H54 (cell line): Measurements from ENCODE around the gene CCDC158.

Experiments used
- DNase-seq: peaks from one replicate; pipeline ENCODE4 v3.0.0; 2011; ENCODE audit warnings: low spot score, mixed read lengths; ENCODE audit not compliant: insufficient read length
- FAIRE-seq: peaks from 3 replicates; lab custom pipeline; 2011; peaks lifted over from hg19 to GRCh38; lab: Jason Lieb, UNC
- POLR2A ChIP-seq: IDR thresholded peaks from 2 replicates; pipeline ENCODE4 v1.6.1; 2011; ENCODE audit warnings: low read depth, mild to moderate bottlenecking, low read length

CCDC158 gene

DNA sequence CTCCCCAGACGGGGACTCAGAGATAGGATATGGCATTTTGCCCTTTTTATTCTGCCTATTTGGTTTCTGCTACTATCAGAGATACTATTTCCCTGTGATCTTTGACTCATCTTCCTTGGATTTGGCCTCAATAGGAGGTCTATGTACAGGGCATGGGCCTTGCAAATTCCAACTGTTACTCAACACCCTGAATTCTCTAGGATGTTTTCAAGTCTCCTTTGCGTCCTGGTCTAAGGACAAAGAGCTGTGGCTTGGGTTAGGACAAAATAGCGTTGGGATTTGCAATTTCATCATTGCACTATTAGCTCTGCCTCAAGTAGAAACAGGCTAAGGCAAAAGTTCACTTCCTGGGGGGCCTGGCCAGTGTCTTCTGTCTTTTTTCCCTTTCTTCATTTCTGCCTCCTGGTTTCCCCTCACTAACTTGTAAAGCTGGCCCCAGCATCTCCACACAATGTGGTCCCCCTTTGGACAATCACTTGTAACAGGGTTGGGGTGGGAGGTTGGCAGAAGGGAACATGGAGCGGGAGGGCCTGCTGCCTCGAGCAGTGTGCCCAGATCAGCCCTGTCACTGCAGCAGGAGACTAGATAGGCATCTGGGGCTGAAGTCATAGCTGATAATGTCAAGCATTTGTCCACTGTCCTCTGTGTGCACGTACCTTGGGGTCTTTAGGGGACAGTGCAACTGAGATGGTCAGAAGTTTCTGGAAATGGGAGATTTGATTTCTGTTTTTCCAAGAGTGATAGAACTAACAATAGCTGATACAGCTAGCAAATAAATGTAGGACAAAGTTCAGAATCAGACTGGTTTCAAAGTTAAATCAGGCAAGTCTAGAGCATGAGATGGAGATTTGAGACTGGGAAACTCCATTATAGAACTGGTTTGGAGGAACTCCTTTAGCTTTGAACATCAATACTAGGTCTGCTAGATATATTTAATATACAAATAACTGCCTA is 140.2 kb downstream of the CCDC158 start:
- no peak for FAIRE-seq
- no peak for TF ChIP-seq POLR2A

DNA sequence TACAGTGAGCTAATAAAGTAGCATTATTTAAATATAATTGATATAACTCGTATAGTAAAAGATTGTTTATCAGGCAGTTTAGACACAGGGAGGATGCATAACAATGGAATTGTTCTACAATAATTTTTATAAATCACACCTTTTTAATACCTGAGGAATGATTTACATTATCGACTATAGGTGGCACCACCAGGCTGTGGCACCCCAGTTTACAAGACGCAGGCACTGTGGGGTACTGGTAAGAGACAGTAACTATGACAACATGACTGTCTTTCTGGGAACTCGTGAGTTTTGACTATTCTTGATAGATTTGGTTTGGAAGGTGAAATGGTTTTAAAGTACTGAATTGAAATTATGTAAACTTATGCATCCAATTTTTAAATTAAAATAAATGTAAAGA is 141.5 kb downstream of the CCDC158 start:
- DNase-seq (no peak), FAIRE-seq (no peak)
- no peak for TF ChIP-seq POLR2A

More for the DNA sequence above, 140.2 kb downstream of the CCDC158 start:
- DNase-seq, result no peak

DNA sequence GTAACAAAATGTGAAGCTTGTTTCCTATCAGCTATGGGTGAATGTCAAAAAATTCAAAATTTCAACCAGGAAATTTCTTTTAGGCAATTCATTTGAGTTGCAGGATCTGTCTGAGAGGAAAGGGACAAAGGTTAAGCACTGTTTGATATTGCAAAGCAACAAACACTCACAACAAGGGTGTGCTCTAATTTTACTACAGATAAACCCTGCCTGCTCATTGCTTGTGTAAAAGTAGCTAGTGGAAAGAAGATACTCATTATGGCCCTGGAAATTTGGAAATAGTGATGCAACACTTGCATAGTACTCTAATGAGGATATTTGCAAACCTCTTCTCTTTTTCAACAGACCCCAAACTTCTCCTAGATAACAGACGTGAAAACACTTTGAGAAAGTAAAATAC is 142.4 kb downstream of the CCDC158 start:
- no peak for FAIRE-seq
- no peak for TF ChIP-seq POLR2A
- no peak for DNase-seq

DNA sequence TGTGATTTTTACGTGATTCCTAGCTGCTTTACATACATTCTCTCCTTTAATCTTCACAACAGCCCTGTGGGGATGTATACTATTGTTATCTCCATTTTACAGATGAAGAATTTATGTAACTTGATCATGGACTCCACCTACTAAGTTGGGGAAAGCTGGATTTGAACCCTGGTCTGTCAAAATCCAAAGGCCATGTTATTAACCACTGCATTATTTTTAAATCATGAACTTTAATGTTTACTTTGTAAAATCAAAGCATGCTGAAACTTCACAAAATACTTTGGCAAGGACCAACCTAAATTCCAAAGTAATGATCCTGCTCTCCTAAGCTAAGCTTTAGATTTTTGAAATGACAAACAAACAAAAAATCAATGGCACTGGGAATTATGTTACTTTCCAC is 143.3 kb downstream of the CCDC158 start:
- TF ChIP-seq POLR2A, result no peak
- no peak for FAIRE-seq

GRCh38 chr4:76276813-76277212 is 144.1 kb downstream of the CCDC158 start:
- no peak for FAIRE-seq
- DNase-seq, result no peak
- no peak for TF ChIP-seq POLR2A

More for the DNA sequence above, 143.3 kb downstream of the CCDC158 start:
- DNase-seq, result no peak

- TF ChIP-seq POLR2A, result no peak
- FAIRE-seq (no peak), DNase-seq (no peak)
Observed at GRCh38 chr4:76275486-76276124, 145.3 kb downstream of the CCDC158 start.

DNA sequence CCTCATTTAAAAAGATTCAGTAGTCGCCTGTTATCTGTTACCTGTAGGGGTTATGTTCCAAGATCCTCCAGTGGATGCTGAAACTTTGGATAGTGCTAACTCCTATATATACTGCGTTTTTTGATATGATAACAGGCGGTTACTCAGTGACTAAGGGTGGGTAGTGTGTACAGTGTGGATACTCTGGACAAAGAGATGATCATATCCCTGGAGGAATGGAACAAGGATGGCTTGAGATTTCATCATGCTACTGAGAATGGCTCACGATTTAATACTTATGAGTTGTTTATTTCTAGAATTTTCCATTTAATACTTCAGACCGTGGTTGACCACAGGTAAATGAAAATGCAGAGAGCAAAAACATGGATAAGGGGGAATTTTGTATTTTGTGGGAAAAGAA is 147.9 kb downstream of the CCDC158 start:
- DNase-seq (no peak), FAIRE-seq (no peak)
- no peak for TF ChIP-seq POLR2A

DNA sequence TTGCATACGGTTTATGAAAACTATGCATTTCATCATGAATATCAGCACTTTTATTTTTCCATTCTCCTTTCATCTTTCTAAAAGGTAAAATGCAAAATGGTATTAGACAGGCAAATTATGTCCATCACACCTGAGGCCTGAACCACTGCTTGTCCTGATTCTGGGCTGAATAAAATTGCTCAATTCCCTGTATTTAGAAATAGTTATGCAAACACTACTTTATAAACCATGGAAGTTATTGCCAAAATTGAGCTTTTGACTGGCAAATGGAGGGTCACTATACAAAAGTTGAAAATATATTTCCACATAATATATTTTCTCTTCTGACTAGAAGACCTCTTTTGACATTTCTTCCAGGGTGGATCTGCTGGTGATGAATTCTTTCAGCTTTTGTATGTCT is 148.4 kb downstream of the CCDC158 start:
- no peak for TF ChIP-seq POLR2A
- FAIRE-seq (no peak), DNase-seq (no peak)

GRCh38 chr4:76272073-76272472 is 148.9 kb downstream of the CCDC158 start:
- TF ChIP-seq POLR2A, result no peak
- no peak for DNase-seq
- FAIRE-seq, result no peak

- no peak for FAIRE-seq
- no peak for DNase-seq
- TF ChIP-seq POLR2A, result no peak
Observed at GRCh38 chr4:76271248-76271647, 149.7 kb downstream of the CCDC158 start.

DNA sequence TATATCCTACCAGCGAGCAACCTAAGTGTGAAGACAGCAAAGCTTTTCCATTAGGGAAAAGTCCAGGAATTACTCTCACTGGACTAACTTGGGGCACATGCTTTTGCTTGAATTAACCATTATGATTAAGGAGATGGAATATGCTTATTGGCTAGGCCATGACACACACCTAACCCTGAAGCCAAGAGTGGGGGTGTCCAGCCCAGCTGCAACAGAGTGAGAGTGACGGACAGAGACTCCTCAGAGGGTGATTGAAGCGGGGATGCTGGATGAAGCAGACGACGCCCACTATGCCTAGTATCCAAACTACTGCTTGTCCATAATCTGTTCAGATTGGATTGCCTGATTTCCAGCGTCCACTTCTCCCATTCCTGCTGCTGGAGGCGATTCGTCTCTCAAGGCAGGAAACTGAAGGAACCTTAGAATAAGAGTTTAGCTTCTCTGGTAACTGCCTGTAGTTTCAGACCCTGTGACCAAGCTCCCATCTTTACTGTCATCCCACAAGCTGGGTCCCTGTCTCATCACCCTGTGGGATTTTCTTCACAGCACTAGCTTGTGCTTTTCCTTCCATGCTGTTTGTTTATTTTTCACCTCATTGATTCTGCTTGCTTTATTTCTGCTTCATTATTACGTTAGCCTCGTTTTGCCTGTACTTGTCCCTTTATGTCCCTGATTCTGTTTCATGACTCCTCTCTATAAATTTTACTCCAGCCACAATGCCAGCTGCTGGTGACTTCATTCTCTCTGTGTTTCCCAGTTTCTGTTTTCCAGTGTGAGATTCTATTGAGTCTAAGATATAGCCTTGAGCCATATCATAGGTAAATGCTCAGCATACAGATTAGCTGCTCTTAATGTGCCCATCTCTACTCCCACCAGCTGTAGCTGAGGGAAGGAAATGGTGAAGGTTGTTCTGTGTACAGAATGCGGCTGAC is 150.4 kb downstream of the CCDC158 start:
- FAIRE-seq (no peak), DNase-seq (no peak)
- no peak for TF ChIP-seq POLR2A

- TF ChIP-seq POLR2A, result no peak
- FAIRE-seq, result no peak
- no peak for DNase-seq
Observed at GRCh38 chr4:76267811-76268210, 153.1 kb downstream of the CCDC158 start.

DNA sequence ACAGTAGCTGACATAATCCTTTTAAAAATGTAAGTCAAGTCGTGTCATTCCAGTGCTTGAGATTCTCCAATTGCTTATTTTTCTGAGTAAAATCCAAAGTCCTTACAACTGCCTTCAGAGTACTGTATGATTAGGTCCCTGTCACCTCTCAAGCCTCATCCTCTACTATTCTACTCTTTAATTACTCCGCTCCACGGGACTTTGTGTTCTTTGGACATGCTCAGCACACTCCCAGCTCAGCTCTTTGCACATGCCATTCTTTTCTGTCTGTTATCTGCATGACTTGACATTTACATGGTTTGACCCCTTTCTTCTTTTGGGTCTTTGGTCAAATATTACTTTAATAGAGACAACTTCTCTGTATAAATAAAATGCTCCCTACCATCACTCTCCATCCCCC is 154.3 kb downstream of the CCDC158 start:
- no peak for DNase-seq
- TF ChIP-seq POLR2A, result no peak
- FAIRE-seq, result no peak
